Embryonic facial prominence (tissue), 1 donor: ENCODE data around the gene MRTFB.
A peak's percentile ranks its signal among the peaks of the same experiment; 100 is the strongest.

Experiments
- DNase-seq: peaks from one replicate; pipeline ENCODE4 v3.0.0-alpha.2; 2016; ENCODE audit errors: extremely low spot score

Gene MRTFB

GRCh38 chr16:14062261-14062660 is 8.9 kb upstream of the MRTFB start:
- no peak for DNase-seq

DNA sequence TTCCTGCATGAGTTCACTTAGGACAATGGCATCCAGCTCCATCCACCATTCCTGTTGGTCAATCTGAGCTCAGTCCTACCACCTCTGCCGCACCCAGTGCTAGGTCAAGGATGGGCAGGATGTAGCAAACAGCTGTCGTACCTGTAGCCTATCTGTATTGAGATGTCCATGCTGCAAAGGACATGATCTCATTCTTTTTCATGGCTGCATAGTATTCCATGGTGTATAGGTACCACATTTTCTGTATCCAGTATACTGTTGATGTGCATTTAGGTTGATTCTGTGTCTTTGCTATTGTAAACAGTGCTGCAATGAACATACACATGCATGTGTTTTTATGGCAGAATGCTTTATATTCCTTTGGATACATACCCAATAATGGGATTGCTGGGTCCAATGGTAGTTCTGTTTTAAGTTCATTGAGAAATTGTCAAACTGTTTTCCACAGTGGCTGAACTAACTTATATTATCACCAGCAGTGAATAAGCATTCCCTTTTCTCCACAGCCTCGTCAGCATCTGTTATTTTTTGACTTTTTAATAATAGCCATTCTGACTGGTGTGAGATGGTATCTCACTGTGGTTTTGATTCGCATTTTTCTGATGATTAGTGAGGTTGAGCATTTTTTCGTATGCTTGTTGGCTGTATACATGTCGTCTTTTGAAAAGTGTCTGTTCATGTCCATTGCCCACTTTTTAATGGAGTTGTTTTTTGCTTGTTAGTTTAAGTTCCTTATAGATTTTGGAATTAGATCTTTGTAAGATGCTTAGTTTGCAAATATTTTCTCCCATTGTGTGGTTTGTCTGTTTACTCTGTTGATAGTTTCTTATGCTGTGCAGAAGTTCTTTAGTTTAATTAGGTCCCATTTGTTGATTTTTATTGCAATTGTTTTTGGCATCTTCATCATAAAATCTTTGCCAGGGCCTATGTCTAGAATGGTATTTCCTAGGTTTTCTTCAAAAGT is 7.2 kb upstream of the MRTFB start:
- DNase-seq = no peak

- no peak for DNase-seq
Measured at GRCh38 chr16:14069818-14070217, 1.3 kb upstream of the MRTFB start.

DNA sequence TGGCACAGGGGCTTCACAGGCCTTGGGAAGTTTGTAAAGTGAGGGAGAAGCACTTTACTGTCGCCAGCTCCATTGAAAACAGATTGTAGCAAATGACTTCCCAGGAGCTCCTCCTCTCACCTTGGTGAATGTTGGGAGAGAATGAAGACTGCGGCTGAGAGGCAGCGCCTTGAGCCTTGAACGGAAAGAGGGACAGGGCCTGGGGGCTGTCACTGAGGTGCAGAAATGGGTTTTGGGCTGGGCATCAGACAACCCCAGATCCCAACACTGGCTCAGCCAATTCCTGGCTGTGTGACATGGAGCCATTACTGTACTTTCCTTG is 603 bp upstream of the MRTFB start:
- DNase-seq = no peak

DNA sequence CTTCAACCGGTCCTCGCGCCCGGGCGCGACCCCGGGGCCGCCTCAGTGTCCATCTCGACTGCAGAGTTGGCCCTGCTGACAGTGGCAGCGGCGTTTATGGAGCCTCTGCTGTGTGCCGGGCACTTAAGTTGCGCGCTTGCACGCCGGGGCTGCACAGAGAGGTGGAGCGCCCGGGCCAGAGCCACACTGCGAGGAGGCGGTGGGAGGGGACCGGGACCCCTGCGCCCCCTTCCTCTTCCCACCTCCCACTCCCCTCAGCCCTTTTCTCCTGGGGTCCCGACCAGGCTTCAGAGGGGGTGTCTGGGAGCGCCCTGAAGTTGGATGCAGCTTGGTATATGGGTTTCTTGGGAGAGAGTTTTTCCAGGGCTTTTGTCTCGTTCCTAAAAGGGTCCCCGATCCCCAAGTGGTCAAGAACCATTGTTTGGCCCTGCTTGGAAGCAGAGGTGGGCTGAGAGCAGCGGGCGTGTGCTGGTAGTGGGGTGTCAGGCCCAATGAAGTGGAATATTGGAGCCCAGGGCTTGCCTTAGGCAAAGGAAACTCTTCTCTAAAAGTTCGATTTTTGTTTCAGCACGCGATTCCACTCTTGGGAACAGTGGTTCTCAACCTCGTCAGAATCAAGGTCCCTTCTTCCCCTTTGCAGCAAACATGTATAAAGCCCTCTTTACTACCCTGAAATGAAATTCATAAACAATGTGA is 605 bp downstream of the MRTFB start:
- no peak for DNase-seq

GRCh38 chr16:14072360-14072759 is 1.2 kb downstream of the MRTFB start:
- no peak for DNase-seq

DNA sequence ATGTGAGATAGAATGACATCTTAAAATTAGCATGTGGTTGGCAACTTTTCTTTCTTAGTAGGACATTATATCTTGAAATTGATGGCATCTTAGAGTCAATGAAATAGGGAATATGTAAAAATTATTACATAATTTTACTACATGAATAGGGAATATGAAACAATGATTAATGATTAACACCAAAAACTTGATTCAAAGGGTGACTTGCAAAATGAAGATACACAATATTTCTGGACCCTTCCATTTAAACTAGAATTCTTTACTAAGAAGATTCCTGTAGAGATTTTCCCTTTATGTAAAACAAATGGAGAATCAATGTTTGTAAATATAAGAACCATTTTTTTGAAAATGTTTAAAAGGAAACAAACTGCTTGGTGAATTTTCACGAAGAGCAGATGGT is 3.4 kb downstream of the MRTFB start:
- no peak for DNase-seq

DNA sequence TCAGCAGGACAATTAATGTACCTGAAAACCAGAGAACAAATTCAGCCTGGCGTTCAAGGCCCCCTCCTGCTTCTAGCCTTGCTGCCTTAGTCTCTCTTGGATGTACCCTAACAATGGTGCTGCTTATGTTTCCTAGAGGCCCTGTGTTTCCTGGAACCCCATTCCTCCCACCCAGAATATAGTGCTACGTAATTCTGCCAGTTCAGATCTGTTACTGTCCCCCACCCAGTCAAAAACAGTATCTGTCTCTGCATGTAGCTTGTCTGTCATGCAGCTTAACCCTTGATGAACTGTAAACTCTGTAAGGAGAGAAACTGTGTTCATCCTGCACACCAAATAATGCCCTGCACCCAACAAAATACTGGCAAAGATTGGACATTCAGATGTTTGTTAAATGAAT is 6.8 kb downstream of the MRTFB start:
- DNase-seq = no peak

DNA sequence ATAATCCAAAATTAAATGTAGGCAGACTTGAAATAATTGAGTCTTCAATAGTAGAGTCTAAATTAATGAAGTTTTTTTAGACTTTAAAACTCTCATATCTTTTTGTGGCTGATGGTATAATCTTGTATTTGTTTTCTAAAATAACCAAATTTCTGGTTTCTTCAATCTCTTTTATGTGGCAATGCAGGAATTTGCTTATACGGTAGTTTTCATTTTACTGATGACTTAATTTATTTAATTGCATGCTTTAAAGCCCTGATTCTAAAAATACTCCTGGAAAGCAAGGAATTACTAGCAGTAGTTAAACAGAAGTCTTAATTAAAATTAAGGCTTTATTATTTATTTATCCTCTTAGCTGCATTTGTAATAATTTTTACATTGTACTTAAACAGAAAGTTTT is 15.4 kb downstream of the MRTFB start:
- no peak for DNase-seq

GRCh38 chr16:14087181-14087580 is 16.1 kb downstream of the MRTFB start:
- no peak for DNase-seq

DNA sequence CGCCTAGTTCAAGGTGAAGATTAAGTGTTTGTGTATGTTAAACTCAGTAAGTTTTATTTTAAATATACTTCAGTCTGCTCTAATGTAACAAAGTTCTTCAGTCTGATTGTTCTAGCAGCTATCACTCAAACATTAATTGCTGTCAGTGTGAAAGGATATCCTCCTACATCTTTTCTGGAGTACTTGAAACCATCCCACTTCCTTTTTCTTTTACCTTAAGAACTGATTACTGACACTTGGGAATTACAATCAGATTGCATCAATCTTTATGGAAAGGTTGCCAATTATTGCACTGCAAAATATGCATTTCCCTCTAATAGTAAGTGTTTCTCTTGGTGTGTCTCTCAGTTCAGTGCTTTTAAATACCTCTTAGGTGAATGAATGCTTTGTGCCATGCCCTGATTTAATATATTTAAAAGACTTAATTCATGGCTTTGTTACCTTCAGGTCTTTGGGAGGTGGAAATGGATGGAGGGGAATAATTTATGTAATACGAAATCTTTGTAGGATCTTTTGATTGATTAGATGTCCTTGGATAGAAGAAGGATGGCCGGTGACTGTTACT is 16.6 kb downstream of the MRTFB start:
- no peak for DNase-seq

- DNase-seq = no peak
Measured at GRCh38 chr16:14088155-14088753, 17.1 kb downstream of the MRTFB start.

DNA sequence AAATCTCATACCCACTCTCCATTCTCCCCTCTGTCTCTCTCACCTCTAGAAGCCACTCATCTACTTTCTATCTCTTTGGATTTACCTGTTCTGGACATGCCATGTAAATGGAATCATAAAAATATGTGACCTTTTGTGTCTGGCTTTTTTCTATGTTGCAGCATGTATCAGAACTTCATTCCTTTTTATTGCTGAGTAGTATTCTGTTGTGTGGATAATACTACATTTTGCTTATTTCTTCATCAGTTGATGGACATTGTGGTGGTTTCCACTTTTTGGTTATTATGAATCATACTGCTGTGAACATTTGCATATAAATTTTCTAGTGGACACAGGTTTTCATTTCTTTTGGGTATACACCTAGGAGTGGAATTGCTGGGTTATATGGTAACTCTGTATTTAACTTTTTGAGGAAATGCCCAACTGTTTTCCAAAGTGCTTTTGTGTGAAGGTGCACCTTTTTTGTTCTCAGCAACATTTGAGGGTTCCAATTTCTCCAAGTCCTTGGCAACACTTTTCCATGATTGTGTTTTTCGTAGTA is 18.2 kb downstream of the MRTFB start:
- DNase-seq = no peak

- no peak for DNase-seq
Measured at GRCh38 chr16:14092561-14092960, 21.4 kb downstream of the MRTFB start.

DNA sequence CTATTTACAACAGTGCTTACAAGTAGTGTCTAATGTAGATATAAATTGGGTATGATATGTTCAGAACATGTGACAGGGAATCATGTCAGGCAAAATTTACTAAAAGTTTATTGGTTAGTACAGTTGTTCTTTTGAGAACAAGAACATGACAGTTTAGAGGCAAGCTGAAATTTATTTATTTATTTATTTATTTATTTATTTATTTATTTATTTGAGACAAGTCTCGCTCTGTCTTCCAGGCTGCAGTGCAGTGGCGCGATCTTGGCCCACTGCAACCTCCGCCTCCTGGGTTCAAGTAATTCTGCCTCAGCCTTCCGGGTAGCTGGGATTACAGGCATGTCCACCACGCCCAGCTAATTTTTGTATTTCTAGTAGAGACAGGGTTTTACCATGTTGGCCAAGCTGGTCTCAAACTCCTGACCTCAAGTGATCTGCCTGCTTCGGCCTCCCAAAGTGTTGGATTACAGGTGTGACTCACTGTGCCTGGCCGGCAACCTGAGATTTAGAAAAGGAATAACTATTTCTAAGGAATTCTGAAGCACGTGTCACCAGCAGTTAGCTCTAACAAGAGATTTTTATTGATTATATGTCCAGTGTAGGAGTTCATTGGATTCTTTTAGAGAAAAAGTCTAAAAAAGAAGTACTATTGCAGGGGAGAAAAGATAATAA is 24.9 kb downstream of the MRTFB start:
- no peak for DNase-seq

DNA sequence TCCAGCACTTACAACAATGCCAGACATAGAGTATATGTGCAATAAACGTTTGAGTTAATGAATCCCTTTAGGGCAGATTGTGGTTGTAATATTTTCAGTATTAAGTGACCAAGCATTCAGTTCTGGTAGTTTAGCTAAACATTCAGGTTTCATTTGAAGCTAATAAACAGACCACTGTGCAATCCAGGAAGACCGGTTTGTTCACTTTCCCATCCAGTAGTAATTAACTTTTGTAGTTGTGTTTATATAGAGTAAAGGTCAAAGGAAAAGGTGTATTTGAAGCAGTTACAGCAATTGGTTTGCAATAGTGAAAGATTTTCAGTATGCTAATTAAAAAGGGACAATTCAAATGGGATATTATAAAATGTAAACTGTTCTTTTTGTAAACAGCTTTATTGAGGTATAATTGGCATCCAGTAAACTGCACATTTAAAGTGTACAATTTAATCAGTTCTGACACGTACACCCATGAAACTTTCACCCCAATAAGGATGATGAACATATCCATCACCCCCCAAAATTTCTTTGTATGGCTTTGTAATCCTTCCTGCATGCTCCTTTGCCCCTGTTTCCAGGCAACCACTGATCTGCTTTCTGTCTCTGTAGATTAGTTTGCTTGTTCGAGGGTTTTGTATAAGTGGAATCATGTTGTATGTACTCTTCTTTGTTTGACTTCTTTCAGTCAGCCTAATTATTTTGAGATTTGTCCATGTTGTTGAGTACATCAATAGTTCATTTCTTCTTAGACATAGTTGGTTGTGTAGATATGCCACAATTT is 26.3 kb downstream of the MRTFB start:
- peak; percentile 17 for DNase-seq

DNA sequence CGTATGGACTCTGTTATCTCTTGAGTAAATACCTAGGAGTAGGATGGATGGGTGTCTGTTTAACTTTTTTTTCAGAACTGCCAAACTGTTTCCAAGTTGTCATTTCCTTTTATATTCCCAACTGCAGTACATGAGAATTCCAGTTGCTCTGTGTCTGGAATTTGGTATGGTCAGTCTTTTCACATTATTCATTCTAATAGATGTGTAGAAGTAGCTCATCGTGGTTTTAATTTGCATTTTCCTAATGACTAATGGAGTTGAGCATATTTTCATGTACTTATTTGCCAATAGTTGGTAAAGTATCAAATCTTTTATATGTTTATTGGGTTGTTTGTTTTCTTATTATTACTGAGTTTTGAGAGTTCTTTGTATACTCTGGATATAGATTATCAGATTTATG is 27.0 kb downstream of the MRTFB start:
- no peak for DNase-seq

- no peak for DNase-seq
Measured at GRCh38 chr16:14100825-14101224, 29.7 kb downstream of the MRTFB start.

- DNase-seq = no peak
Measured at GRCh38 chr16:14101415-14101814, 30.3 kb downstream of the MRTFB start.

GRCh38 chr16:14102925-14103720 is 32.0 kb downstream of the MRTFB start:
- DNase-seq = no peak
